GM10266 (cell line): ENCODE data around the gene SLC5A4.
A peak's percentile ranks its signal among the peaks of the same experiment; 100 is the strongest.

Experiments
- DNase-seq: peaks from one replicate; pipeline ENCODE4 v3.0.0; 2012; ENCODE audit errors: extremely low spot score
- CTCF ChIP-seq: IDR thresholded peaks from 2 replicates; pipeline ENCODE4 v1.5.1; 2012; ENCODE audit warnings: mild to moderate bottlenecking, low read depth; ENCODE audit not compliant: control insufficient read depth, insufficient read depth; ENCODE audit errors: missing control alignments

The SLC5A4 gene

DNA sequence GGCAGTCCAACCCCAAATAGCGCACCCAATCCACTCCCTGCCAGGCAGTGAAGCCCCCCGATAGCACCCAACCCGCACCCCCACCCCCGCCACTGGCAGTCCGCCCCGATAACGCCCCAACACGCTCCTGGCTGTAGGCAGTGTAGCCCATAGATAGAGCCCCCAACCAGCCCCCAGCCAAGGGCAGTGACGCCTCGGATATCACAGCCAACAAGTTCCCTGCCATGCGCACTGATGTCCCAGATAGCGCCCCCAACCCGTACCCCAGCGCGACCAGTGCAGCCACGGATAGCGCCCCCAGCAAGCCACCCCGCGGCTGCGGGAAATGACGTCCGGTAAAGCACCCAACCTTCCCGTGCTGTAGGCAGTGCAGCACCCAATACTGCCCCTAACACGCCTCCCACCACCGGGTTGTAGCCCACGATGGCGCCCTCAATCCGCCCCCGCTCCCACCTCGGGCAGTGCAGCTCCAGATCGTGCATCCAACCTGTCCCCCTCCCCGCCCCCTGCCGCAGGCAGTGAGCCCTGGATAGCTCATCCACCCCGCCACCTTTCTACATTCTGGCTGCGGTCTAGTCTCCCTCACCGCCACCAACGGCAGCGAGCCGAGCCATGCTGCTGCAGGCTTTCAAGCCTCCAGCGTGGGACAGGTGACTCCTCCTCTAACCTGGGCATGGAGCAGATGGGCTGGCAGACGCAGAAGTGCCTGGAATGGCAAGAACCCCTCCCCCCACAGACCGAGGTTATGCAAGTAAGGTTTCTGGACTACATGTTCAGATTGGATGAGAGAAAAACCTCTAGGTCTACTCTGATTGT lies 50.9 kb downstream of the SLC5A4 start:
- no peak for TF ChIP-seq CTCF
- DNase-seq = no peak

- no peak for TF ChIP-seq CTCF
Observed at GRCh38 chr22:32203181-32204039, 51.7 kb downstream of the SLC5A4 start.

GRCh38 chr22:32202539-32203180 lies 52.5 kb downstream of the SLC5A4 start:
- TF ChIP-seq CTCF = peak; percentile 34
- no peak for DNase-seq

More at GRCh38 chr22:32203181-32204039, 51.7 kb downstream of the SLC5A4 start:
- no peak for DNase-seq

DNA sequence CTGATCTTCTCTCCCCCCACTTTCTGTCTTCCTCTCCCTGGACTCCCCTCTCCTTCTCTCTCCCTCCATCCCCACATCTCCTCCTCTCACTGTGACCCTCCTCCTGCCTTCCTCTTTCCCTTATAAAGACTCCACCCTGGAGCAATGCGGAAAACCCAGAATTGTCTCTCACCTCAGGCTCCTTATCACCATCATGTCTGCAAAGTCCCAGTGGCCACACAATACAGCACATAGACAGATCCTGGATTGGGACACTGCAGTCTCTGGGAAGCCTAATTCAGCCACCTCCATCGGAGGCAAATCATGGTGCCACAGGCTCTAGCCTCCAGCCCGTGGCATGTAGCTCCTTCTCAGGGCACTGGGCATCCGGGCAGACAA lies 53.0 kb downstream of the SLC5A4 start:
- TF ChIP-seq CTCF = no peak
- no peak for DNase-seq

GRCh38 chr22:32200752-32201151 lies 54.4 kb downstream of the SLC5A4 start:
- TF ChIP-seq CTCF = no peak
- no peak for DNase-seq

- no peak for DNase-seq
- no peak for TF ChIP-seq CTCF
Observed at GRCh38 chr22:32199961-32200360, 55.2 kb downstream of the SLC5A4 start.
